GM19438 (cell line): ENCODE results near the gene NEK11.

ENCODE experiments used
- ATAC-seq: cut with Tn5 transposase; IDR thresholded peaks from one replicate; pipeline ENCODE4 v1.9.1; 2021; ENCODE audit warnings: low read depth; ENCODE audit not compliant: unreplicated experiment

The NEK11 gene

DNA sequence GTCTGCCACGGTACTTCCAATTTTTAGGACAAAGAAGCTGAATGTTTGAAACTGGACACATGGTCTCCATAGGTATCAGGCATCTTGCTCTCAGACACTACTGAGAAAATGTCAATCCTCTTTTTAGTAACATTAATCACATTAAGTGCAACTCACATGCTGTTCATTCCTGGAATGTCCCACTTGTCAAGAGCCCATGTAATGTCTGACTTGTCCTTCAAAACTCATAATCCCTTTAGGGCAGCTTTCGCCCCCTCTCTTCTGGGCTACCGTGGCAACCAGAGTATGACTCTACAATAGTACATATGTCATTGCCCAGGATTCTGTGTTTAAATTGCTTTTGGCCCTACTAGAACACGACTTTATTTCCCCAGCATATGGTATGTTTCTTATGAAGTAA lies 367.2 kb downstream of the NEK11 start:
- ATAC-seq, result no peak

DNA sequence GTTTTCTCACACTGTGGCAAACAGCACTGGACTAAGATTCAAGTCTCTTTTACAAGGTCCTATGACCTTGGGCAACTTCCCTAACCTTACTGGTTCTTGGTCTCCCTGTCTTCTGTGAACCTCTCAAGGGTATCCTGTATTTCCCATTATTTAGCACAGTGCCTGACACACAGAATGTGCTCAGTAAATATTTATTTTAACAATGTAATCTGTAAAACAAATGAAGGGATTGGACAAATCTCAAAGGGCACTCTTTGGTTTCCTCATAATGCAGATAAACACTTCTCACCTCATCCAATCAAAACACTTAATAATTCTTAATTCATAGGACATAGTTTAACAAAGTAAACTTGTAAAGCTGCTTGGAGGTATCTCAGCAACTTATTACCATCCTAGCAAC lies 367.7 kb downstream of the NEK11 start:
- no peak for ATAC-seq

DNA sequence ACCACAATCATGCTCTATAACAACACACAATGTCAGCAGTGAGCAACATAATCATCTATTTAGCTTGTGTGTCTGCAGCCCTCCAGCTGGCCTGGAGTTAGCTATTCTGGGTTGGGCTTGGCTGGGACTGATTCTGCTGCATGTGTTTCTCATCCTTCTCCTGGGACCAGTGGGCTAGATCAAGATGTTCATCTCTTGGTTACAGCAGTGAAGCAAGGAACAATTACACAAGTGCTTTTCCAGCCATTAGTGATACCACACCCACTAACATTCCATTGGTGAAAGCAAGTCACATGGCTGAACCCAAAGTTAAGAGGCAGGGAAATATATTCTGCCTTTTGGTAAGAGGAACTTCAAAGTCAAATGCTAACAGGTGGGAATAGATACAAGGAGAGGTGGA lies 369.5 kb downstream of the NEK11 start:
- ATAC-seq, result no peak

DNA sequence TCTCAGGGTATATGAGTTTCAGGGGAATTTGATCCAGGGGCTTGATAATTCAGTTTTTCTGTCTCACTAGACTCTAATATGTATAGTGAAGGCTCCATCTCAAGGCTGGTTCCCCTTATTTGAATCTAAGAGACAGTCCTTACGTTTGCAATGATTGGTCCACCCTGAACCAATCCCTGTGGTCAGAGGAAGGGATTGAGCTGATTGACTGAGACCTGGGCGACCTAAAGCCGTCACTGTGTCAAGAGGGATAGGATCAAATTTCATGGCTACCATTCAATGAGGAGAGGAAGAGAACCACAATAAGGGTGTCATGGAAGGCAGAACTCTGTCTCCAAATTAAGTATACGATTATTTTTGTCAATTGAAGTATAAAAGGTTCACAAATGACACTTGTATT lies 371.2 kb downstream of the NEK11 start:
- no peak for ATAC-seq
